A673 (cell line): ENCODE data around the gene FBXL13.

ENCODE experiments used
- CTCF ChIP-seq: fragments of 300-800, 200-600 bp; sonication (generic); conservative IDR thresholded peaks from 2 replicates; pipeline ENCODE4 v1.5.1; 2017; ENCODE audit warnings: low read depth, mild to moderate bottlenecking, antibody characterized with exemption, low read length, moderate library complexity, mixed read lengths
- EZH2 ChIP-seq: fragments of 200-600 bp; sonication (generic); IDR thresholded peaks from 2 replicates; pipeline ENCODE4 v1.6.1; 2017; ENCODE audit warnings: borderline replicate concordance, low read depth, mild to moderate bottlenecking, mixed read lengths, antibody characterized with exemption, low read length; ENCODE audit not compliant: poor library complexity, severe bottlenecking

DNA sequence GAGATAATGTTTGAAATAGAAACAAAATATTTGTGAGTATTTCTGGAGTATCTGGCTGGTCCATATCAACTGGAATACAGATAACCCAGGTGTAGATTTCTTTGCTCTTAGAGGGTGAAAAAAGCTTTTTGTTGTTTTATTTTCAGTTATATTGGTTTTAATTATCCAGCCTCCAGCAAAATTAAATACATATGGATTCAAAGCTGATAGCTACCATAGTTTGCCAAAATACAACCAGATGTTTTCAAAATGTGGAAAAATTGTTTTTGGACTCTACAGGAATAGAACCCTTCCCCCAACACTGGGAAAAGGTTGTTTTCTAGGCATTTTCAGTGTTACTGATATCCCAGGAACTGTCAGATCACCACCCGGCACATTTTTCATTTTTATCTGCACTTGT, 131.7 kb downstream of the FBXL13 start:
- TF ChIP-seq CTCF, result no peak
- no peak for TF ChIP-seq EZH2
